DND-41 (cell line): ENCODE measurements around the gene SLC22A4.

Experiments used
- EZH2 ChIP-seq: IDR thresholded peaks from 3 replicates; pipeline ENCODE4 v1.6.1; 2012; ENCODE audit warnings: borderline replicate concordance, low read depth, mild to moderate bottlenecking, moderate library complexity, low read length, inconsistent platforms; ENCODE audit not compliant: severe bottlenecking
- TF ChIP-seq, protein P1 (sequence below): IDR thresholded peaks from 2 replicates; pipeline ENCODE4 v1.5.1; 2012; ENCODE audit warnings: borderline replicate concordance, low read length, moderate library complexity, mild to moderate bottlenecking; ENCODE audit not compliant: poor library complexity, severe bottlenecking; ENCODE audit errors: extremely low read depth

- TF ChIP-seq, protein P1, sequence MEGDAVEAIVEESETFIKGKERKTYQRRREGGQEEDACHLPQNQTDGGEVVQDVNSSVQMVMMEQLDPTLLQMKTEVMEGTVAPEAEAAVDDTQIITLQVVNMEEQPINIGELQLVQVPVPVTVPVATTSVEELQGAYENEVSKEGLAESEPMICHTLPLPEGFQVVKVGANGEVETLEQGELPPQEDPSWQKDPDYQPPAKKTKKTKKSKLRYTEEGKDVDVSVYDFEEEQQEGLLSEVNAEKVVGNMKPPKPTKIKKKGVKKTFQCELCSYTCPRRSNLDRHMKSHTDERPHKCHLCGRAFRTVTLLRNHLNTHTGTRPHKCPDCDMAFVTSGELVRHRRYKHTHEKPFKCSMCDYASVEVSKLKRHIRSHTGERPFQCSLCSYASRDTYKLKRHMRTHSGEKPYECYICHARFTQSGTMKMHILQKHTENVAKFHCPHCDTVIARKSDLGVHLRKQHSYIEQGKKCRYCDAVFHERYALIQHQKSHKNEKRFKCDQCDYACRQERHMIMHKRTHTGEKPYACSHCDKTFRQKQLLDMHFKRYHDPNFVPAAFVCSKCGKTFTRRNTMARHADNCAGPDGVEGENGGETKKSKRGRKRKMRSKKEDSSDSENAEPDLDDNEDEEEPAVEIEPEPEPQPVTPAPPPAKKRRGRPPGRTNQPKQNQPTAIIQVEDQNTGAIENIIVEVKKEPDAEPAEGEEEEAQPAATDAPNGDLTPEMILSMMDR = no peak
- no peak for TF ChIP-seq EZH2
Measured at GRCh38 chr5:132310141-132310834, 16.1 kb downstream of the SLC22A4 start.
